Measurements from ENCODE around the gene OR6A2.
"Not testable (repeated sequence)": the region's sequence is repeated elsewhere in the genome, so short reads cannot be mapped to it uniquely, and the experiment has no call there.

OR6A2 gene

DNA sequence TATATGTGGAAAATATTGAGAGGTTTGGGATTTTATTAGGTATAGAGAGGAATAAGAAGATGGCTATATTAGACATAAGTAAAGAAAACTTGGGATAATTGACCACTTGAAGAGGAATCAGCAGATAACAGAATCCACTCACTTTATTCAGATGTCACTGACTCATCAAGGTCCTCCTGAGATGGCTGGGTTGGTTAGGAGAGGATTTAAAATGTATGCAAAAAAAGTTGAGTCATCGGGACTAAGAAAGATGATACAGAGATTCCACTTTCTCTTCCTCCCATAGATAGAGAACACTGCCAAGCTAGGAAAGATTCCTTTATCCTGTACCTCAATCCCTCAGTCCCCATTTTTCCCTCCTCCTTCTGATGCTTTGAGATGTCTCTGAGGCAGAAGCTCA lies at the start of gene OR6A2:
Gene OR6A2, minus strand, starts transcription at position 288 of the 400 bp plus-strand sequence. CDS start 3,981 bp downstream, outside the sequence.
- no peak for DNase-seq

DNA sequence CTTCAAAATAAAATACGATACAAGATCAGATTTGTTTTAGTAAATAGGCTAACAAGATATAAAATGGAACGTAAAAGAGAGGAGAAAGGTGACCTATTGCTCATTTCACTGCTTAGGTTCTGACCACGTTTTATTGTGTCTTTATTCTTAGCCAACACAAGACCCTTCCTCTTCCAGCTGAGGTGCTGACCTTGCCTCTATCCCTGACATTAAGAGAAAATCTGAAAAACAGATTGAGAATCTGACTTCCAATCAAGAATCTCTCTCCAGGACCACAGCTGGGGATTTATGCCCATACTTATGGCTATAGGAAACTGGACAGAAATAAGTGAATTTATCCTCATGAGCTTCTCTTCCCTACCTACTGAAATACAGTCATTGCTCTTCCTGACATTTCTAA lies 45.9 kb upstream of the OR6A2 start, which contains the start of gene OR10A5:
Gene OR10A5, plus strand, starts transcription at position 301 of the 400 bp plus-strand sequence. Its CDS starts 0 bp downstream, at position 301.
- DNase-seq: no peak

GRCh38 chr11:6844356-6844755 lies 44.9 kb upstream of the OR6A2 start:
- no peak for DNase-seq

- no peak for DNase-seq
These were observed 44.2 kb upstream of the OR6A2 start for GRCh38 chr11:6843670-6844069.

DNA sequence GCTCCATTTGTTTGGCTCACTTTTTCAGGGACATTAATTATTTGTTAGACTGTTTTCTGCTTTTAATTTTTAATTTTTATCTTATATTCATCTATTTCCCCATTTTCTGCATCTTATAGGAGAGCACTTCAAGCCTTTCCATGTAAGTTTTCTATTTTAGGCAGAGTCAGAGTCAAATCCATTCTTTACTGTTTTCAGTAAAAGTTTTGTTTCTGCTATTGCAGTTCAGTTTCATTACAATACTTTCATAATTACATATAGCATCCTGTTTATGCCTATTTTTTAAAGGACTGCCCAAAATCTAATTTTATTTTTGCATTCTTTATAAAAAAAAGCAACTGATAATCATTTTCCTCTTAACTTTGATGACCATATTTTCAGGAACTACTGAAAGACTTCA lies 42.2 kb upstream of the OR6A2 start:
- no peak for DNase-seq

GRCh38 chr11:6834021-6834420 lies 34.5 kb upstream of the OR6A2 start:
- no peak for DNase-seq

- DNase-seq: no peak
These were observed 33.9 kb upstream of the OR6A2 start for GRCh38 chr11:6833356-6833755.

DNA sequence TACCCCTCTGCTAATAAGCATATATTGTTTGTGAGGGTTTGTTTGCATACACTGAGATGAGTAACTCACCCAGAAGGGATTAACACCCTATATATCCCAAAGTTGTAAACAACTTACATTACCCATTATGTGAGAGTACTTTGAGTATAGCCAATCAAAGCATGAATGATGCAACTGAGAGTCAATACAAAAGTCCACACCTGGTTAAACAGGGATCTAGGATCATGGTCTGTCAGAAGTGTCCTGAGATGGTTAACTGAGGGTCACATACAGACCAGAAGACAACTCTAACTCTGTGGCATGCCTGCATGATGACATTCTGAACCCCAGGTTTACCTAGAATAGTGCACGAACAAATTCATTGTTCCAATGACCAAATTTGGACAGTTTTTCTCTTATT lies 28.6 kb upstream of the OR6A2 start:
- no peak for DNase-seq

- DNase-seq: no peak
These were observed 25.8 kb upstream of the OR6A2 start for GRCh38 chr11:6825231-6825744.

DNA sequence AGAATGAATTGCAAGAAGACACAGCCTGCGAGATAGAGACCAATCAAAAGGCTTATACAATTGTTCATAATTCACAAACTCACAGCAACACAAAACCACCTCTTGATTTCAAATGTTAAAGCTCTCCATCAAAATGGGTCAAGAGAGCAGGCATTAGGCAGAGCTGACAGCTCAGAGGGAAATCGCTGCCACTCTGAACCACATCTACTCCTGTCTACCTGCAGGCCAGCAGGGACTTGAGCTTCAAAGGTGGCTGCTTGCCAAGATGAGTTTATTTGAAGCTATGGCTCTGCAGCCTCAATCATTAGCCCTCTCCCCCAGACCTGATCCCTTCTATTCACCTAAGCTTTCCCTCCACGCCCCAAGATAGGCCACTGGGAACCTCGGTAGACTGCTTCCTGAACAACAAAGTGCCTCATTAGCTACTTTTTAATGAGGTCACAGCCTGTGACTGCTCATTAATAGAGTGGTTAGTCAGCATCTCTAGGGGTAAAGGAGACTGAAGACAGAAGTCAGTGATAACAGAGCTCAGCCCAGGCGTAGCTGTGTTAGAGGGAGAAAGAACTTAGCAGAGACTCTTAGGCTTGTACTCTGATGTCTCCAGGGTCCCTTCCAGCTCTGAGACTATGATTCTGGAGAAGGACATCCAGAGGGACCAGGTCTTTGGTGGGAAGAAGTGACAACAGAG lies 24.8 kb upstream of the OR6A2 start:
- DNase-seq: no peak

DNA sequence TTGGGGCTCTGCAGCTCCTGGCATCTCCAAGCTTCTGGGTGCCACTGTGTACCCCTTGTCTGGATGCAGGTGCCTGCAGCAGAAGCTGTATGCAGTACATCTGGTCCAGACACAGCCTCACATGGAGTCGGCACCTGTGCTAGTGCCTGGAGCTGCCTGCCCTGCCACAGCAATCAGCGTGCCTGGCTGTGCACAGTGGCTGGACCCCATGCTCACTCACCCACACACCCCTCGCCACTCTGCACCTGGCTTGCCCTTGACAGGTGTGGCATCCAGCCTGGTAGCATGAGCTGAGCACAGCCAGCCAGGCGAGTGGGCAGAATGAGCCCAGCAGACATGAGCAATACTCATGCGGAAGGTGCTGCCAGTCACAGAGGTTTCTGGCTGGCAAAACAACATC lies 19.5 kb upstream of the OR6A2 start:
- DNase-seq: no peak

DNA sequence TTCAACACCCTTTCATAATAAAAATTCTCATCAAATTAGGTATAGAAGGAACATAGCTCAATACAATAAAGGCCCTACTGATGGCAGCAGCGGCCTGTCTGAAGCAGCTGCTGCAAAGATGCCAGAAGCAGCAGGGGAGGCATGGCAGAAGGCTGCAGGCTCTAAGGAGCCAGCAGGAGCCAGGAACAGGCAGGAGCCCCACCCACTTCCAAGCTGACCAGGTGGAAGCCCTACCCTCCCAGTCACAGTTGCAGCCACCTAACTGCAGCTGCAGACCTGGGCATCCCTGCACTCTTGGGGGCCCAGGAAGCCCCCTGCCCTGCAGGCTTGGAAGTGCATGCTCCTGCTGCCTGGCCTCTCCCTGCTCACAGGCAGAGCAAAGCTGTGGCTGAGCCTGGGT lies 18.2 kb upstream of the OR6A2 start:
- no peak for DNase-seq

DNA sequence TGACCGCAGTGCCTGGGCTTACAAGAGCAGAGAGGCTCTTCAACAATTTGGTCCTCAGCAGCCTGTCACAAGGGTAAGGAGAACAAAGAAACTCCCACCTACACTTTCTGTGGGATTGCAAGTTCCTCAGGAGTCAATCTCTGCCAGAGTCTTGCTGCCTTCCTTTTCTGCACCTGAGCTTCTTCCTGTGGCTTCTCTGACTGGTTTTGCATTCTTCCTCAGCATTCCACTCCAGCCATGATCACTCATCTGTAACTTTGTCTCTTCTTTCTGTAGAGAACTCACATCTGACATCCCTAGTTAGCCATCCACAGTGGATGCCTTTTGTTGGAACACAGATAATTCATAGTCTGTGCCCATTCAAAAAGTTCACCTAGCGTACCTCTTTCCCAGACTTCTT lies 14.2 kb upstream of the OR6A2 start:
- DNase-seq: no peak

DNA sequence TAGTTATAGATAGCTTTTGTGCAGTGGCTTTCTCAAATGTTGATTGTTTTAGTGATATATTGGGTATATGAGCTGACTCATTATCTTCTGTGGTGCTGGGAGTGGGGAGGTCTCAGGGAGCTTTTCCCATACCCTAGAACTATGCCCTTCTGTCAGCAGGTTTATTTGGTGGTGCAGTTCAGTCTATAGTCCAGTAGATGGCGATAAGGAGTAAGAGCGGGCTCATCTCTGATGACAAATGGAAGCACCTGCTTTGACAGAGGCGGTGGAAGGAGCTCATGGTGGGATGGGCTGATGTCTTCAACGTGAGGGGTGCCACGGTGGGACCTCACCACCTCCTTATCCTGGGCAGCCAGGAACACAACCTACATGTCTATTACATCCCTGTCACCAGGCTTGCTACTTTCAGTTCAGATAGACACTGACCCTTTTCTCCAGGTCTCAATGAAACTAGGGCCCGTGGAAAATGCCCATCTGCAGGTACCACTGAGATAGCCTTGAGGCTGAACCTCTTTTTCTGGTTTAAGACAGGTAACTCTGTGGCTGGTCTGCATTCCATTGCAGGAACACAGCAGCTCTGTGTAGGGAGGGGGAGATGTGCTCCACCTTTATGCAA lies 13.0 kb upstream of the OR6A2 start:
- no peak for DNase-seq

DNA sequence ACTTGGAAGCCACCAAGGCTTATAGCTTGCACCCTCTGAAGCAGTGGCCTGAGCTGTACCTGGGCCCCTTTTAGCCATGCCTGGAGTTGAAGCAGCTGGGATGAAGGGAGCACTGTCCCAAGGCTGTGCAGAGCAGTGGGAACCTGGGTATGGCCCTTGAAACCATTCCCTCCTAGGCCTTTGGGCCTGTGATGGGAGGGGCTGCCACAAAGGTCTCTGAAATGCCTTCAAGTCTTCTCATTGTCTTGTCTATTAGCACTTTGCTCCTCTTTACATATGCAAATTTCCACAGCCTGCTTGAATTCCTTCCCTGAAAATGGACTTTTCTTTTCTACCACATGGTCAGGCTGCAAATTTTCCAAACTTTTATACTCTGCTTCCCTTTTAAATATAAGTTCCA lies 1.6 kb upstream of the OR6A2 start:
- DNase-seq: not testable (repeated sequence)

DNA sequence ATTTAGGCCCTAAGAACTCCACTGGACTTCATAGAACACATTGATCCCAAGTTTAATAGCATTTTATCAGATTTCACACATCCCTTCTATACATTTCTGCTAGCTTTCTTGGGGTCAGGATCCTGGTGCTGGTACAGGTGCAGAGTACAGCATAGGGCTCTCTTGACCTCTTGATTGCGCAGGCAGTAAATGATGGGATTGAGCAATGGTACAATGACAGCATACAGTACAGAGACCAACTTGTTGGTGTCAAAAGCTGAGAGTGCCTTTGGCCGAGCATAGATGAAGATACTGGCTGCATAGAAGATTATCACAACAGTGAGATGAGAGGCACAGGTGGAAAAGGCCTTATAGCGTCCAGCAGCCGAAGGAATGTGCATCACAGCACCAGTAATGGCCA lies 4.8 kb downstream of the OR6A2 start:
- no peak for DNase-seq

DNA sequence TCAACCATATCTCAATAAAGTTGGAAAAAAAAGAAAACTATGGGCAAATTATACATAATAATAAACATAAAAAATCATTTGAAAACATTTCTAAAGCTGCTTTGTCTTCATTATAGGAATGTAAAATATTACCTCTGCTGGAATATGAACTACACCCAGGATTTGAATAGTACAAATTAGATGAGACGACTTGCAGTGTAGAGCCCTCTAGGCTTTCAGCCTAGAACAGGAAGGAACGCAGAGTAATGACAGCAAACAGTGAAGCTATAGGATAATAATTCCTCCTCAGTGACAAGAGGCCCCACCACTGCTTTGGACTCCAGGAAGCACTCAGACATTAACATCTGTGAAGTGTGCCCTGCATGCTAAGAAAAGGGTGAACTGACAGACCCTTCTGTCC lies 8.9 kb downstream of the OR6A2 start:
- no peak for DNase-seq

DNA sequence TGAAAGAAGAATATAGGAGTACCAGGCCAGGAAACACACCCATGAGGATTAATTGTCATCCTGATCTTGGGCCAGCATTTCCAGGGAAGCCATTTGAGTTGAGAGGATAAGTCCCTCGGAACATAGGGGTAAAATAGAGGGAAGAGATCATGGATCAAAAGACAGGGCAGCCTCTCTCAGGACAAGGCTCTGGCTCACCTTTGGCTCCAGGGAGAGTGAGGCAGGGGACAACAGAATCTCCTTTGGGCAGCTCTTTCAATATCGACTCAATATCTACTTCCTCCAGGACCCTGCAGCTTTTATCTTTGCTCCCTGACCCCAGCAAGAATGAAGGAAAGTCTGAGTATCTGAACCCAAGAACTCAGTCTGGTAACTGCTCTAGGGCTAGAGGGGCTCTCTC lies 16.8 kb downstream of the OR6A2 start, which contains the start of gene OR2AG1:
Gene OR2AG1, plus strand, starts transcription at position 301 of the 400 bp plus-strand sequence. CDS start 2,018 bp downstream, outside the sequence.
- DNase-seq: no peak

- no peak for DNase-seq
These were observed 18.7 kb downstream of the OR6A2 start for GRCh38 chr11:6780829-6781228.

DNA sequence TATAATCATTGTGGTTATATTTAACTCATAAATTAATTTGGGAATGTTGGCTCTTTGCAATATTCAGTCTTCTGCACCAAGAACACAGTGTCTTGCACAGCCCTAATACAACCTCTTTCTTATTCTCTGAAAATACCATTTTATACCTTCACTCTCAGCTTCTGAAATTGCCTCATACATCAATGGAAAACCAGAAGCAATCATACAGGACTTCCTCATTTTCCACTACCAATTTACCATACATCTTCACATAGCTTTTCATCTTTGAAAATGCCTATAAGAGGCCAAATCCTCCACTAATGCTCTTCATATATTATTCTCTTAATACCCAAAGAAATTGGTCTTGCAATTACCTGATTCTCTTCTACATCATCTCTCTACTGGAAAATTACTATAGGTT lies 21.0 kb downstream of the OR6A2 start:
- no peak for DNase-seq

DNA sequence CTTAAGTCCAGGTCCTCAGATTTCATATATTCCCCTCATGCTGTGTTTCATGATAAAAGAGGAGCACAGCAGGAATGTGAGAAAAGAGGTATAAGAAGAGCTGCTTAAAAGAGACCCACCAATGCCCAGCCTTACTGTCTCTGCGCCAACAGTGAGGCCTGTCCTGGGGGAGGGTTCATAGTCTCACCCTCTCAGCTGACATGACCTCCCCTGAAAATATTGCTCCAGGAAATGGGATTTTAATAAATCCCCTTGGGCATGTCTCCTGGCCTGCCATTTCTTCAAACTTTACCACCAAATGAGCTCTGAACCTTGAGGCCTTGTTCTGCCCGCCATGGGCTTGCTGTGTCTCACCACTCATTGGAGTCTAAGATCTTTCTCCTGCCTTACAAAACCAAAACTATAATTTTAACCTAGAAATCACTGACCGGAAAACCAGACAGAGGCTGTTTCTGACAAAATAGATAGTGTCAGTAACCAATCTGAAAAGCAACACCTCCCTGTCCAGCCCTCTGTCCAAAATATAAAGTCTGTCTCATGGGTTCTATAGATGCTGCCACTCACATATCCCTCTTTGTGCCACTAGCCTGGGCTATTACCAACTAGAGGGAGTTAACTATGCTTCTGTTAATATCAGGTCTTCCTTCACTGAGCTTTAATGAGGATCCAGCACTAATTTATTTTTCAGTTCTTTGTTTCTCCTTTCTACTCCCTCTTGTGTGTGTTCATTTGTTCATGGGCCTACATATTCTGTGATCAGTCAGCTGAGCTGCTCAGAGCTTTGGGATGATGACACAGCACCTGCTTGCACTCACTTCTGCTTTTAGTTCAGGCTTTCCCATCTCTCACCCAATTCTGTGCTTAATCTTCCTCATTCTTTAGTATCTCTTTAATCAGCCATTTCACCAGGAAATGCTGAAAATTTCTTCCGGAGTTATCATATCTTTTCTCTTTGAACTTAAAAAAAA lies 27.3 kb downstream of the OR6A2 start, which contains the start of gene OR2AG2:
Gene OR2AG2, minus strand, starts transcription at position 51 of the 968 bp plus-strand sequence. CDS start 3,019 bp downstream, outside the sequence.
- no peak for DNase-seq

DNA sequence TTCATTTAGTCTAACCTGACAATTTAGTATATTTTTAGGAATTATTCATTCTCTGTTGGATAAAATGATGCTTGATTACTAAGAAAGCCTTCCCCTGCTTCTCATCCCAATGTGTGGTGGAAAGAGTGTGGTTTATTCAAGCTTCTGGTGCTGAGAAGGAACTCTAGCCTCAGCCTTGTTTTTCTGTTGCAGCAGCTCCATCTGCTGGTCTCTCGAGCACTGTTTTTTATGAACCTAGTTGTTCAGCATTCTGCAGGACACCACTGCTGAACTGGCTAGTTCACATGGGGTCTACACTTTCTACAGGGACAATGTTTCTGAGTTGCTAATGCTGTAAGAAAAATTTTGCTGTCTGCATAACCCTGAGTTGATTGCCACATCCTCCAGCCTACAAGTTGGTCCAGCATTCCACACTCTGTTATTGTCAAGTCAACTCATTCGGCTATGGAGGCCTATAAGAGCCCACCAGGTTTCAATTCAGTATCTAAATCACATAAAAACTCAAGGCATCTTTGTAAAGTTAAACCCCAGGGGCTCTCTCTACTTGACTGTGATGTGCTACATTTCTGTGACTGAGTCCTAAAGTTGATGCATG lies 42.0 kb downstream of the OR6A2 start:
- no peak for DNase-seq

DNA sequence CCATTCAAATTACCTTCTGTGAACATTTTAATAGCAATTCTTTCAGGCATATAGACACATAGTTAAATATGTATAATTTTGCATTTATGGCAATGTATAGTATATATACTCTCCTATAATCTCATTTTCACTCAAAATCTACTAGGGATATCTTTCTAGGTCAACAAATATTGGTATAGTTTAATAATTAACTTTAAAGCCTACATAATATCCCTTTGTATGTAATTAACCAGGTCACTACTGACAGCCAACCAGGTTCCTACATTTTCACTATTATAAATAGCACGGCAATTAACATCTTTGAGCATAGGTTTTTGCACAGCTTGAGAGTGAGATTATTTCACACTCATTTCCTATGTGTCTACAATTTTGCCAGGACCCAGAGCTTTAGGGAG lies 43.5 kb downstream of the OR6A2 start:
- DNase-seq: no peak
